ENCODE results near the gene CEP85L. TPM values are rescaled to one million over a fixed set of nuclear protein-coding genes. Genes with fewer than 3 reads are reported as not detected.

The CEP85L gene
- total RNA-seq, 6 experiments from 2014 or later, result 6.6 to 8.8 (median 7.6) TPM

GRCh38 chr6:118500130-118501015, 151.0 kb downstream of the CEP85L start:
- no peak overlapping the region for H3K27ac Mint-ChIP-seq
- H3K36me3 Mint-ChIP-seq (ENCODE audit: low read depth), result peaks cover 22% of the 10 kb centered on the region

GRCh38 chr6:118495485-118496280, 155.7 kb downstream of the CEP85L start:
- Mint-ChIP-seq H3K27ac (no peak overlapping the region), H3K27me3 (ENCODE audit: insufficient read depth) (no peaks in the 10 kb centered on the region), H3K9me3 (no peaks in the 10 kb centered on the region), H3K4me3 (no peak overlapping the region), H3K36me3 (ENCODE audit: low read depth) (peaks cover 16% of the 10 kb centered on the region), H3K4me1 (ENCODE audit: low read depth) (peaks cover 8% of the 10 kb centered on the region)
- no peak for TF ChIP-seq CTCF (IDR thresholded peaks at IDR 0.05)
- DNase-seq, result no peak

More at GRCh38 chr6:118500130-118501015, 151.0 kb downstream of the CEP85L start:
- DNase-seq, result no peak
- TF ChIP-seq CTCF (IDR thresholded peaks at IDR 0.05), result no peak
- H3K4me1 Mint-ChIP-seq (ENCODE audit: low read depth), result peaks cover 5% of the 10 kb centered on the region
- H3K27me3 Mint-ChIP-seq (ENCODE audit: insufficient read depth), result no peaks in the 10 kb centered on the region
- no peak overlapping the region for H3K4me3 Mint-ChIP-seq
- H3K9me3 Mint-ChIP-seq, result no peaks in the 10 kb centered on the region

GRCh38 chr6:118494091-118494490, 157.3 kb downstream of the CEP85L start:
- no peak overlapping the region for H3K4me3 Mint-ChIP-seq
- H3K27me3 Mint-ChIP-seq (ENCODE audit: insufficient read depth), result no peaks in the 10 kb centered on the region
- peaks cover 28% of the 10 kb centered on the region for H3K36me3 Mint-ChIP-seq (ENCODE audit: low read depth)
- H3K27ac Mint-ChIP-seq, result no peak overlapping the region
- DNase-seq, result no peak
- peaks cover 8% of the 10 kb centered on the region for H3K4me1 Mint-ChIP-seq (ENCODE audit: low read depth)
- H3K9me3 Mint-ChIP-seq, result no peaks in the 10 kb centered on the region; the same call in 1 of the 2 replicates
- TF ChIP-seq CTCF (IDR thresholded peaks at IDR 0.05), result no peak

DNA sequence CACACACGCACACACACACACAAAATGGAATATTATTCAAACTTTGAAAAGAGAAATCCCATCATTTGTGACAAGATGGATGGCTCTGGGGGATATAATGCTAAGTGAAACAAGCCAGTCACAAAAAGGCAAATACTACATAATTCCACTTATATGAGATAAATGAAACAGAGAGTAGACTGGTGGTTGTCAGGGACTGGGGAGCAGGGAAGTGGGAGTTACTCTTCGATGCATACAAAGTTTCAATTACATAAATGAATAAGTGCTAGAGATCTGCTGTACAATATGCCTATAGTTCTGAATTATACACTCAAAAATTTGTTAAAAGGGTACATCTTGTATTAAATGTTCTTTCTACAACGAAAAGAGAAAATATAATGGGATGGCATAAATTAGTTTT, 161.4 kb downstream of the CEP85L start:
- H3K9me3 Mint-ChIP-seq, result peaks cover 10% of the 10 kb centered on the region
- peaks cover 3% of the 10 kb centered on the region; the same call in 1 of the 2 replicates for H3K27me3 Mint-ChIP-seq (ENCODE audit: insufficient read depth)
- no peak for DNase-seq
- no peak overlapping the region for H3K27ac Mint-ChIP-seq
- no peak overlapping the region for H3K4me3 Mint-ChIP-seq
- TF ChIP-seq CTCF (IDR thresholded peaks at IDR 0.05), result no peak
- H3K36me3 Mint-ChIP-seq (ENCODE audit: low read depth), result peaks cover 48% of the 10 kb centered on the region
- H3K4me1 Mint-ChIP-seq (ENCODE audit: low read depth), result peaks cover 17% of the 10 kb centered on the region

DNA sequence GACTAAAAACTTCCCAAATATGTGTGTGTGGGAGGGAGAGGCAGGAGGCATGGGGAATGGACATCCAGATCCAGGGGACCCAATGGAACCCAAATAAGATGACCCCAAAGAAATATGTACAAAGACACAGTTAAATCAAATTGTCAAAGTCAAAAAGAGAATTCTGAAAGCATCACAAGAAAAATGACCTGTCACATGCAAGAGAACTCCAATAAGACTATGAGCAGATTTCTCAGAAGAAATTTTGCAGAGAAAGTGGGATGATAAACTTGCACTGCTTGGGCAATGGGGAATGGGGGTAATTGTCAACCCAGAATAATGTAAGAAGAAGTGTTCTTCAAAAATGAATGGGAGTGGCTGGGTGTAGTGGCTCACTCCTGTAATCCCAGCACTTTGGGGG, 162.8 kb downstream of the CEP85L start:
- Mint-ChIP-seq H3K4me3 (no peak overlapping the region), H3K4me1 (ENCODE audit: low read depth) (peaks cover 17% of the 10 kb centered on the region), H3K36me3 (ENCODE audit: low read depth) (peaks cover 41% of the 10 kb centered on the region), H3K9me3 (peaks cover 10% of the 10 kb centered on the region), H3K27me3 (ENCODE audit: insufficient read depth) (peaks cover 3% of the 10 kb centered on the region; the same call in 1 of the 2 replicates), H3K27ac (no peak overlapping the region)
- no peak for TF ChIP-seq CTCF (IDR thresholded peaks at IDR 0.05)
- no peak for DNase-seq
